ENCODE results near the gene PKNOX2. TPM values are rescaled to one million over a fixed set of nuclear protein-coding genes. Genes with fewer than 3 reads are reported as not detected.
A peak's percentile ranks its signal among the peaks of the same experiment; 100 is the strongest.

PKNOX2 gene, protein sequence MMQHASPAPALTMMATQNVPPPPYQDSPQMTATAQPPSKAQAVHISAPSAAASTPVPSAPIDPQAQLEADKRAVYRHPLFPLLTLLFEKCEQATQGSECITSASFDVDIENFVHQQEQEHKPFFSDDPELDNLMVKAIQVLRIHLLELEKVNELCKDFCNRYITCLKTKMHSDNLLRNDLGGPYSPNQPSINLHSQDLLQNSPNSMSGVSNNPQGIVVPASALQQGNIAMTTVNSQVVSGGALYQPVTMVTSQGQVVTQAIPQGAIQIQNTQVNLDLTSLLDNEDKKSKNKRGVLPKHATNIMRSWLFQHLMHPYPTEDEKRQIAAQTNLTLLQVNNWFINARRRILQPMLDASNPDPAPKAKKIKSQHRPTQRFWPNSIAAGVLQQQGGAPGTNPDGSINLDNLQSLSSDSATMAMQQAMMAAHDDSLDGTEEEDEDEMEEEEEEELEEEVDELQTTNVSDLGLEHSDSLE
- polyA plus RNA-seq (2013, experiment 1 of 2) = 5.6 TPM
- 7.5 TPM for polyA plus RNA-seq (2013, experiment 2 of 2)

DNA sequence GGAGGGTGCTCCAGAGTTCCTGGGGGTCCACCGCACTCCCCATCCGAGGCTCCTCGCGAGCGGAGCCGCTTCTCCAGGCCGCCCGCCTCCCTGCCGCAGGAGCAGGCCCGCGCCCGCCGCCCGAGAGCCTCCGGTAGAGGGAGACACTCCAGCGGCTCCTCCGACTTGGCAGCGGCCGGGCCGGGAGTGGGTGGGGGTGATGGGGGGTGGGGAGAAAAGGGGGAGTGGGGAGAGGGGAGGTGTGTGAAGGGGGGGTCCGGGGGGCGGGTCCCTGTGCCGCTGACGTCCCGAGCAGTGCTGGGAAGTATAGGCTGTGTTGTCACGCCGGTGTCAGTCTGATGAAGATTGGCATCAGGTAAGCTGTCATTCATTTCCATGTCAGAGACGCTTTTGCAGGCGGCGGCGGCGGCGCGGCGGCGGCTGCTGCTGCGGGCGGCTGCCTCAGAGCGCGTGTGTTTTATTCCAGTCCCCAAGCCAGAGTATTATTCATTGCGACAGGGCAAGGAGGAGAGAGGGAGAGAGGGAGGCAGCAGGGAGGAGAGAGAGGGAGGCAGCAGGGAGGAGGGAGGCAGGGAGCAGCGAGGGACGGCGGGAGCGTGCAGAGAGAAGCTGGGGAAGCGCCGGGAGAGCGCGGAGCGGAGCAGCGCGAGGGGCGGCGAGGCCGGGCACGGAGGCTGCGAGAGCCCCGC is at the start of gene PKNOX2:
PKNOX2 (plus strand) TSS at position 330 of the 689 bp plus-strand sequence. CDS start 186,555 bp downstream, outside the sequence.
- under 1% methylated on average over 58 of the region's 58 CpGs for WGBS
- peak within 1 kb of the TSS; percentile 92 for H3K27ac ChIP-seq (ENCODE audit: low read depth, low read length)
- peaks cover 45% of the 10 kb centered on the region for H3K27me3 ChIP-seq (ENCODE audit: insufficient read depth, low read length)
- H3K36me3 ChIP-seq (ENCODE audit: insufficient read depth, low read length) = no peaks in the 10 kb centered on the region
- H3K4me1 ChIP-seq (ENCODE audit: insufficient read depth, low read length) = peaks cover 44% of the 10 kb centered on the region
- H3K9me3 ChIP-seq (ENCODE audit: insufficient read depth, low read depth, low read length) = no peaks in the 10 kb centered on the region
- H3K4me3 ChIP-seq (ENCODE audit: low read length) = peak within 1 kb of the TSS; percentile 63
- peak within 1 kb of the TSS; percentile 69 for H3K9ac ChIP-seq (ENCODE audit: low read depth, low read length)

DNA sequence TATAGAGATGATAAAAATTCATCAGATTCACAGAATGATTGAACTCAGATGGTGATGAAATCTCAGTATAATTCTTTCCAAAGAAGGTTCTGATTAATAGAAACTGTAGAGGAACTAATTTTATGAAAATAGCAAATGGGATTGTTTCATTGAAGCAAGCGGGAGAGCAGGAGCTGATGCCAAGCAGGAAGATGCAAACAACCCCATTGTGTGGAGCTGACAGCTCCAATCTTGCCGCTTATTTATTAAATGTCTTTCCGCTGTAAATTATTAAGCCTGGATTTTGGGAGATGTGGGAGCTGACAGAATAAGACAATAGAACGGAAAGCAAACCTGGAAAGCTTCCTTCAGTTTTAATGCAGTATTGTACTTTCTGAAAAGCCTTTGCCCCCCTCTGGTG is 47.1 kb upstream of the PKNOX2 start:
- no peak overlapping the region for H3K9ac ChIP-seq (ENCODE audit: low read depth, low read length)
- WGBS = 94% methylated on average over 4 of the region's 4 CpGs
- H3K4me1 ChIP-seq (ENCODE audit: insufficient read depth, low read length) = no peaks in the 10 kb centered on the region

DNA sequence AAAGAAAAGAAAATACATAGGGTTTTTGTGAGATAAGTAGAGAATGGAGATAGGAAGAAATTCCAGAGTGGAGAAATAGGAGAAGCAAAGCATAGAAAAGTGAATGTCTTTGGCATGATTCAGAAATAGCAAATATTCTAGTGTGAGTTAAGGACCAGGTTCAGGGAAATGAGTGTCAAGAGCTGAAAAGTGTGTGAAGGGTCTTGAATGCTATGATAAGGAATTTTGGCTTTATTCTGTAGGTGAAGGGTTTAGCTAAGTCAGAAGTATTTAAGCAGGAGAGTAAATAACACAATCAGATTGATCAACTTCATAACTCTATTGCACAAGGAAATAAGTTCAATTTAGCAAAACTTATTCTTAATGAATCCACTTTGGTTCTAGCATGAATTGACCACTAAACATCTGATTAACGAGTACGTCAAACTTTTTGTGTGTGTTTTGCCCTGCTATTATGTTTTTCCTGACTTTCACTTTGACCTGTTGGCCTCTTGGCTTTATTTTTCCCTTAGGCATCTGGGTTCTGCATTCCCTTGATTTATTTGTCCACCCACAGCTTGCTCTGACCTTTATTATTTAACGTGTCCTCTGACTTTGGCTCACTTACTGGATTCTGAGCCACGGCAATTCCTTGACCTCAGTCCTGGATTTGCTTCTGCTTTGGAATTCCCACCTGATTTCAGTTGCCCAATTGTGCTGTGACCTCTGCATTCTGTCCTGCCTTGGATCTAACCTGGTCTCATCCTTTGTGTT is 41.2 kb upstream of the PKNOX2 start:
- Histone ChIP-seq H3K4me3 (ENCODE audit: low read length) (no peak overlapping the region), H3K27me3 (ENCODE audit: insufficient read depth, low read length) (peaks cover 36% of the 10 kb centered on the region), H3K27ac (ENCODE audit: low read depth, low read length) (no peak overlapping the region), H3K4me1 (ENCODE audit: insufficient read depth, low read length) (no peaks in the 10 kb centered on the region), H3K9me3 (ENCODE audit: insufficient read depth, low read depth, low read length) (peaks cover 4% of the 10 kb centered on the region; the same call in 1 of the 2 replicates), H3K36me3 (ENCODE audit: insufficient read depth, low read length) (no peaks in the 10 kb centered on the region), H3K9ac (ENCODE audit: low read depth, low read length) (no peak overlapping the region)
- WGBS = 95% methylated on average over 4 of the region's 4 CpGs

More for the DNA sequence above, 47.1 kb upstream of the PKNOX2 start:
- Histone ChIP-seq H3K4me3 (ENCODE audit: low read length) (no peak overlapping the region), H3K27ac (ENCODE audit: low read depth, low read length) (no peak overlapping the region), H3K36me3 (ENCODE audit: insufficient read depth, low read length) (no peaks in the 10 kb centered on the region), H3K9me3 (ENCODE audit: insufficient read depth, low read depth, low read length) (no peaks in the 10 kb centered on the region), H3K27me3 (ENCODE audit: insufficient read depth, low read length) (peaks cover 40% of the 10 kb centered on the region)

DNA sequence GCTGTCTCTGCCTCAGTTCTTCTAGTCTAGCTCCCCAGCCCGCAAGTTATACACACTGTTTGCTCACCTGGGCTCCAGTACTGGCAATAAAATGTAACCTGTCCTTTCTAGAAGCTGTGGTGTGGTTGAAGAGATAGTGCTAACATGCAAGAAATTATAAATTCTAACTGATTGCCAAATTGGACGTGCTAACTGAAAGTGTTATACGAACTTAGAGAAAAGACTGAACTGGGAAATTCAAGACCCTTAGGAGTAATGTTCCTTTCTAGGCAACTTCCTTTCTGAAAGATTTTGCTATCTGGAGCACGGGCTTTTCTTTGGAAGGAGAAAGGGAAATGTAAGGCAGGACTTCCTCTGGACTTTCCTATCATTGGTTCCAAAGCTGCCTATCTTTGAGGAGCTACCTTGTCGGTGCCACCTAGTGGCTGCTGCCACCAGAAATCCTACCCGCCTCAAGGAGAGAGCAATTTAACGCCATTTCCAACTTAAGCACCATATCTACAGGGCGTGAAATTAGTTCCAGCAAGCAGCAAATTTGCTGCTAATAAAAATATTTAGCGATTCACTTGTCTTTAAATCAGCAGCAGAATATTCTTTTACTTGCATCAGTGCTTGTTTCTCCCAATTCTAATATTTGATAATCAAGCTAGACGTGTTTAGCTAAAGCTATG is 40.5 kb upstream of the PKNOX2 start:
- Histone ChIP-seq H3K9me3 (ENCODE audit: insufficient read depth, low read depth, low read length) (peaks cover 4% of the 10 kb centered on the region; the same call in 1 of the 2 replicates), H3K9ac (ENCODE audit: low read depth, low read length) (no peak overlapping the region), H3K4me1 (ENCODE audit: insufficient read depth, low read length) (no peaks in the 10 kb centered on the region), H3K27me3 (ENCODE audit: insufficient read depth, low read length) (peaks cover 36% of the 10 kb centered on the region), H3K27ac (ENCODE audit: low read depth, low read length) (no peak overlapping the region), H3K36me3 (ENCODE audit: insufficient read depth, low read length) (no peaks in the 10 kb centered on the region), H3K4me3 (ENCODE audit: low read length) (no peak overlapping the region)
- 68% methylated on average over 10 of the region's 10 CpGs for WGBS

DNA sequence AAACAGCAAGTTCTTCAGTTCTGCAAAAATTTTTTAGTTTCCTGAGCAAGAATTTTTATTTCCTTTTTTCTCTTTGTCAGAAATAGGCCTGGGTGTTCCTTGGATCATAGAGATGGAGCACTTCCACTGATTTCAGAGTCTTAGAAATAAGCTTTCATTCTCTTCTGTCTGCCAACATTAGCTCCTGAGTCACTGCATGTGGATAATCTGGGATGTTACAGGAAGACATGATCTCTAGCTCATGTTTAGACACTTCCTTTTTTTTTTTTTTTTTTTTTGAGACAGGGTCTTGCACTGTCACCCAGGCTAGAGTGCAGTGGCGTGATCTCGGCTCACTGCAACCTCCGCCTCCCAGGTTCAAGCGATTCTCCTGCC is 39.9 kb upstream of the PKNOX2 start:
- no peak overlapping the region for H3K4me3 ChIP-seq (ENCODE audit: low read length)
- peaks cover 36% of the 10 kb centered on the region for H3K27me3 ChIP-seq (ENCODE audit: insufficient read depth, low read length)
- peaks cover 4% of the 10 kb centered on the region; the same call in 1 of the 2 replicates for H3K9me3 ChIP-seq (ENCODE audit: insufficient read depth, low read depth, low read length)
- H3K27ac ChIP-seq (ENCODE audit: low read depth, low read length) = no peak overlapping the region
- H3K4me1 ChIP-seq (ENCODE audit: insufficient read depth, low read length) = no peaks in the 10 kb centered on the region
- H3K36me3 ChIP-seq (ENCODE audit: insufficient read depth, low read length) = no peaks in the 10 kb centered on the region
- 97% methylated on average over 4 of the region's 4 CpGs for WGBS
- no peak overlapping the region for H3K9ac ChIP-seq (ENCODE audit: low read depth, low read length)

DNA sequence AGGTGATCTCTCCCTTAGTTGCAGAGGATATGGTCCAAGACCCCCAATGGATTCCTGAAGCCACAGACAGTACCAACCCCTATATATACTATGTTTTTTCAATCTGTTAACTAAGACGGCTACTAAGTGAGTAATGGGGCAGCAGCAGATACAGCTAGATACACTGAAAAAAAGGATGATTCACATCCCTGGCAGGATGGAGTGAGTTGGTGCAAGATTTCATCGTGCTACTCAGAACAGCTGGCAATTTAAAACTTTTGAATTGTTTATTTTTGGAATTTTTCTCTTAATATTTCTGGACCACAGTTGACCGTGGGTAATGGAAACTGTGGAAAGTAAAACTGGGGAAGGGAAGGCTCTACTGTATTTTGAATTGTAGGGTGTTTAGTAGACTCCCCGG is 36.1 kb upstream of the PKNOX2 start:
- Histone ChIP-seq H3K27ac (ENCODE audit: low read depth, low read length) (no peak overlapping the region), H3K36me3 (ENCODE audit: insufficient read depth, low read length) (no peaks in the 10 kb centered on the region), H3K9me3 (ENCODE audit: insufficient read depth, low read depth, low read length) (peaks cover 4% of the 10 kb centered on the region; the same call in 1 of the 2 replicates), H3K9ac (ENCODE audit: low read depth, low read length) (no peak overlapping the region), H3K27me3 (ENCODE audit: insufficient read depth, low read length) (peaks cover 15% of the 10 kb centered on the region), H3K4me1 (ENCODE audit: insufficient read depth, low read length) (no peaks in the 10 kb centered on the region), H3K4me3 (ENCODE audit: low read length) (no peak overlapping the region)
- 88% methylated on average over 4 of the region's 4 CpGs for WGBS

DNA sequence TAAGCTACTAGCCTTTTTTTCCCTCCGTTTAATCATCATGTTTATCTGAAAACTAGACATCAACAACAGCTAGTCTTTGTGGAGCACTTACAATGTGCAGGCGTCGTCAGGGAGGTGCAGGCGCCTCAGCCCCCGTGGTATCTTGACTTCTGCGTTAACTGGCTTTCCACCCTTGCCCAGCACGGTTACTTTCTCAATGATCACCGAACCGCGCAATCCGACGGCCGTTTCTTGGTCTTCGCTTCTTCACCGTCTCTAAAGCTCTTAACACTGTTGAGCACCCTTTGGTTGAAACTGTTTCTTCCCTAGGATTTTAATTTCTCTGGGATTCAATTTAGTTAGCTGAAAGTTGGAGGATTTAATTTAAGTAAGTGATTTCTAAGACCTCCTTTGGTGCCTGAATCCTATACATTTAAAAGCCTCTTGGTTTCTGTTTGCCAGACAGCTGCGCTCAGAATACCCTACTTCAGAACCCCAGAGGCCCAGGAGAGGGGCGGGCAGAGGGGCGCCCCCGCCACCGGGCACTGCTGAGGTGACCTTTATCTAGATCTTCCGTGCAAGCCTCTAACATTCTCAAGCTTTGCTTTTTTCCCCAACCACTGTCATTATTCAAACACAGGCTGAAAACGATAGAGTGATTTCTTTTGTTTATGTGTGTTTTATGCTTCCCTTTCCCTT is 35.1 kb upstream of the PKNOX2 start:
- Histone ChIP-seq H3K9me3 (ENCODE audit: insufficient read depth, low read depth, low read length) (no peaks in the 10 kb centered on the region), H3K4me1 (ENCODE audit: insufficient read depth, low read length) (no peaks in the 10 kb centered on the region), H3K36me3 (ENCODE audit: insufficient read depth, low read length) (no peaks in the 10 kb centered on the region), H3K9ac (ENCODE audit: low read depth, low read length) (no peak overlapping the region), H3K27me3 (ENCODE audit: insufficient read depth, low read length) (peaks cover 15% of the 10 kb centered on the region), H3K4me3 (ENCODE audit: low read length) (no peak overlapping the region), H3K27ac (ENCODE audit: low read depth, low read length) (no peak overlapping the region)
- 94% methylated on average over 21 of the region's 22 CpGs for WGBS

DNA sequence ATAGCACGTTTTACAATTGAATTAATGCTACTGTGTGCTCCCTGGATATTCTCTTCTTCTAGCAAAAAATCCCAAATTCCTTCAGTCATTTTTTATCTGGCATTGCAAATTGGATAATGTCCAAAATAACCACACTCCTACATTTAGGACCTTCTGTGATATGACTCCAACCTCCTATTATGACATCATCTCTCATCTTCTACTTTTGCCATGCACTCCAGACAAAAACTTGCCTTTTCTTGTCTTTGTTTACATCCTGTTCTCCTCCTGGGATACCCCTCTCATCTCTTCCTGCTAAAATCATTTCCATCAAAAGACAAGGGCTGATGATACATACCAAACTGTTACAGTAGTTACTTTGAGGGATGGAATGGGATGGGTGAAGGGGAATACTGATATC is 32.5 kb upstream of the PKNOX2 start:
- H3K4me3 ChIP-seq (ENCODE audit: low read length) = no peak overlapping the region
- no peaks in the 10 kb centered on the region for H3K9me3 ChIP-seq (ENCODE audit: insufficient read depth, low read depth, low read length)
- no peak overlapping the region for H3K27ac ChIP-seq (ENCODE audit: low read depth, low read length)
- H3K4me1 ChIP-seq (ENCODE audit: insufficient read depth, low read length) = no peaks in the 10 kb centered on the region
- 85% methylated on average over 1 of the region's 1 CpG for WGBS
- peaks cover 4% of the 10 kb centered on the region for H3K27me3 ChIP-seq (ENCODE audit: insufficient read depth, low read length)
- H3K36me3 ChIP-seq (ENCODE audit: insufficient read depth, low read length) = no peaks in the 10 kb centered on the region
- H3K9ac ChIP-seq (ENCODE audit: low read depth, low read length) = no peak overlapping the region

DNA sequence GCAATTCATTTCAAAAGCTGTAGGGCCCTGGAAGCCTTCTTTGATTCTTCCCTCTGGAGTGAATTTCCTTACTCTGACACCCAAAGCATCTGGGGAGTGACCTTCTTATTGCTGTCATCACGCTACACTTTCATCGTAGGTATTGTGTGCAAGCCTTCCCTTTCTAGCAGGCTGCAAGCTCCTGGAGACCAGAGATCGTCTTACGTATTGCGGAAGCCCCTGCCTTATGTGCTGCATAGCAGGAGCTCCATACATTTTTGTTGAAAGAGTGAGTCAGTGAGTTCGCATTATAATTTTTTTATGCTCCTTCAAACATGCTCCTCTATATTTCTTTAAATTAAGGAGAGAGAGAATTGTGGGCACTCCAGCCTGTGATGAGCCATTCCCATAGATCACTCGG is 32.0 kb upstream of the PKNOX2 start:
- Histone ChIP-seq H3K4me1 (ENCODE audit: insufficient read depth, low read length) (no peaks in the 10 kb centered on the region), H3K27me3 (ENCODE audit: insufficient read depth, low read length) (peaks cover 4% of the 10 kb centered on the region), H3K36me3 (ENCODE audit: insufficient read depth, low read length) (no peaks in the 10 kb centered on the region), H3K4me3 (ENCODE audit: low read length) (no peak overlapping the region), H3K9me3 (ENCODE audit: insufficient read depth, low read depth, low read length) (no peaks in the 10 kb centered on the region), H3K9ac (ENCODE audit: low read depth, low read length) (no peak overlapping the region), H3K27ac (ENCODE audit: low read depth, low read length) (no peak overlapping the region)
- 89% methylated on average over 6 of the region's 7 CpGs for WGBS

DNA sequence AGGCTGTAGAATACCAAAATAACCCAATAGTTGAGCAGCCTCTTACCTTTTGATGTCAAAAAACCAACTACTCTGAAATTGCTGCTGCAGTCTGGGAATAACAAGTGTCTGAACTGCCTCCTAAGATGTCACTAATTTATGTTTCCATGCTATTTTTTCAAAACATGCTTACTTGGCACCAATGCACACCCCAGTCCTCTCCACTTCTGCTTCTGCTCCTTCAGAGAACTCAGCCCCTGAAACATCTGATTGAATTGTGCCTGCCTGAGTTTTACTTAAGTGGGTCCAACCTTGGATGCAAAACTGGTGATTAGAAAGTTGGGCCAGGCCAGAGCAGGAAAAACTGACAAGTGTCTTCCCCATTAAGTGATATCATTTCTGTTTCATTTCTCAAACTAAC is 28.6 kb upstream of the PKNOX2 start:
- Histone ChIP-seq H3K27me3 (ENCODE audit: insufficient read depth, low read length) (peaks cover 32% of the 10 kb centered on the region), H3K4me3 (ENCODE audit: low read length) (no peak overlapping the region), H3K4me1 (ENCODE audit: insufficient read depth, low read length) (peaks cover 19% of the 10 kb centered on the region), H3K27ac (ENCODE audit: low read depth, low read length) (no peak overlapping the region), H3K36me3 (ENCODE audit: insufficient read depth, low read length) (no peaks in the 10 kb centered on the region), H3K9me3 (ENCODE audit: insufficient read depth, low read depth, low read length) (no peaks in the 10 kb centered on the region), H3K9ac (ENCODE audit: low read depth, low read length) (no peak overlapping the region)
